Activated CD8-positive, alpha-beta memory T cell treated with anti-CD3 and anti-CD28 coated beads for 48 hours (primary cell): ENCODE data around the gene ANKDD1B.
A peak's percentile ranks its signal among the peaks of the same experiment; 100 is the strongest.
"Not testable (repeated sequence)": the region's sequence is repeated elsewhere in the genome, so short reads cannot be mapped to it uniquely, and the experiment has no call there.

Experiments used
- DNase-seq, 3 experiments: peaks; one replicate each; pipeline ENCODE4 v3.0.0-alpha.2; 2020; ENCODE audit warnings: low read depth in 2 of 3, low spot score in 2 of 3

Gene ANKDD1B

DNA sequence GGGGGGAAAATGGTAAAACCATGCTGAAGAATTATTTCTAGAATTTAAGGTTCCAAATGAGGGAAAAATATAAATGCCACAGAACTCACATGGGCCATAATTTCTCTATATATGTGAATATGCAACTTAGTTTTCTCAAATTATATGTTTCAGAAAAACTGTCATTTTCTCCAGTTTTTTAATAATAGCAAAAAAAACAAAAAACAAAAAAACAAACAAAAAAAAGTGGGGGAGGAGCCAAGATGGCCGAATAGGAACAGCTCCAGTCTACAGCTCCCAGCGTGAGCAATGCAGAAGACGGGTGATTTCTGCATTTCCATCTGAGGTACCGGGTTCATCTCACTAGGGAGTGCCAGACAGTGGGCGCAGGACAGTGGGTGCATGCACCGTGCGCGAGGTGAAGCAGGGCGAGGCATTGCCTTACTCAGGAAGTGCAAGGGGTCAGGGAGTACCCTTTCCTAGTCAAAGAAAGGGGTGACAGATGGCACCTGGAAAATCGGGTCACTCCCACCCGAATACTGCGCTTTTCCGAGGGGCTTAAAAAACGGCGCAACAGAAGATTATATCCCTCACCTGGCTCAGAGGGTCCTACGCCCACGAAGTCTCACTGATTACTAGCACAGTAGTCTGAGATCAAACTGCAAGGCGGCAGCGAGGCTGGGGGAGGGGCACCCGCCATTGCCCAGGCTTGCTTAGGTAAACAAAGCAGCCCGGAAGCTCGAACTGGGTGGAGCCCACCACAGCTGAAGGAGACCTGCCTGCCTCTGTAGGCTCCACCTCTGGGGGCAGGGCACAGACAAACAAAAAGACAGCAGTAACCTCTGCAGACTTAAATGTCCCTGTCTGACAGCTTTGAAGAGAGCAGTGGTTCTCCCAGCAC, 84.5 kb downstream of the ANKDD1B start:
- DNase-seq = not testable (repeated sequence)

DNA sequence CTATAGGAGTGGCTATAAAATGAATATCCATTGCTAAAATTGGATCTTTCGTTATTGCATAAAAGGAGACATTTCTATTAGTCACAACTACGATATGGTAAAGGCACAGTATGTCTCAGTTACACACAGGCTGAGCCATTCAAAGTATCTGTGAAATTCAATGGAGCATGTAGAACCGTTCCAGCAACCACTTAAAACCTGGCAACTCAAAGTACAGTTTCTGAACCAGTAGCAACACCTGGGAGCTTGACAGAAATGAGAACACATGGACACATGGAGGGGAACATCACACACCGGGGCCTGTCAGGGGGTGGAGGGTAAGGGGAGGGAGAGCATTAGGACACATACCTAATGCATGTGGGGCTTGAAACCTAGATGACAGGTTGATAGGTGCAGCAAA, 90.6 kb downstream of the ANKDD1B start:
- no peak for DNase-seq

DNA sequence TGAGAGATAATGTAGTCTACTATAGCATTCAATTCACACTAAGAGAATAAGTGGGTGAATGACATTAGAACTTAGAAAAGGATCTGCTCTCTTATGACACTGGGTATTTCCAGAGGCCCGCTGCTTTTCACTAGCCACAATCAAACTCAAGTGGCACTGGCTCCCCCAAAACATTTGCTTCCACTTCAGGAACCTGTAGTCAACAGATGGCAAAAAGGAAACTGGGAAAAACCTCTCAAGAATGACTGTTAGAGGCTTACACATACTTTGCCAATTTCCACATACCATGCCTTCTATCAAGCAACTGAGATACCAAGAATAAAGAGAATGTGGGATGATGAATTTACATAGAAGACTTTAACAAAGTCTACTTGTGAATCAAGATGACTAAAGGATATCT, 94.8 kb downstream of the ANKDD1B start:
- no peak for DNase-seq

DNA sequence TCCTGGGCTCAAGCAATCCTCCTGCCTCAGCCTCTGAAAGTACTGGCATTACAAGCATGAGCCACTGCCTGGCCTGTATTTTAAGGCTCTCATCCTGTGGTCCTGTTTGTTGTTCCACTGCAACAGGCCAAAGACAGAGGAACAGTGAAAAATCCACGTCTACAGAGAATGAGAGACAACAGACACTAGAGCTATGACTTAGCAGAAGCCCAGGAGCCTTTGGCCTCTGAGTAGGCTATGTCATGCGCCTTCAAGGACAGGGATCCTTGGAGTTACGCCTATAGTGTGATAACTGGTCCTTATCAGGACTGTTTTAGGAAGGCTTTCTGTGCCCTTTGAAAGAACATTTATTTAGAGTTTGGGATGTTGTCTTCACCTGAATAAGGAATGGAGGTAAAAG, 95.5 kb downstream of the ANKDD1B start:
- DNase-seq = no peak

DNA sequence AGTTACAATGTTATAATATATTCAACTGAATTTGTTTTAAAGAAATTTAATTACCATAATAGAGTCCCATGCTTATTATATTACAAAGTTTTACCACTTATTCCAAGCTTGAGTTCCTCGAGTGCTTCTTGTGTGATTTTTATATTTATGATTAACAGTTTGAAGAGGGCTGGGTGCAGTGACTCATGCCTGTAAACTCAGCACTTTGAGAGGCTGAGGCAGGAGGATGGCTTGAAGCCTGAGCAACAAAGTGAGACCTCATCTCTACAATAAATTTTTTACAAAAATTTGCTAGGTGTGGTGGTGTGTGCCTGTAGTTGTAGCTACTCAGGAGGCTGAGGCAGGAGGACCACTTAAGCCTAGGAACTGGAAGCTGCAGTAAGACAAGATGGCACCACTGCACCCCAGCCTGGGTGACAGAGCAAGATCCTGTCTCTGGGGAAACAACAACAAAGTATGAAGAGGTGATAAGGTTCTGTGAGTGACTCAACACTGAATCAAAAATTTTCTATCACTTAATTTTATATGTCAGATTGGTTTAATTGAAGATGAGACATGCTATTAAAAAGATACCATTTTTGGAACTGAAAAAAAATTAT, 96.8 kb downstream of the ANKDD1B start:
- DNase-seq = no peak

DNA sequence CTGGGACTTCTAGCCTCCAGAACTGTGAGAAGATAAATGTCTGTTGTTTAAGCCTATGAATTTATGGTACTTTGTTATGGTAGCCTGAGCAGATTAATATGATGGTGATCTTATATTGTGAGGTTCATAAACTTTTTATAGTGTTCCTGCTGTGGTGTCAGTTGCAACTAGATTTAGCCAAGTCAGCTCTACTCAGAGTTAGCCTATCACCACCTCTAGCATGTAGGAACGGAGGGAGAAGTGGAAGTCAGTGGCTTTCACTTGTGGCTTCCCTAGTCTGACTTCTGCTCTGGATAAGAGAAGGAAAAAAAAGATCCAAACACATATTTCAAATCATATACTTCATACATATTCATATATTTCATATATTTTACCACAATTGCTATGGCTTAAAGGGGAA, 99.4 kb downstream of the ANKDD1B start:
- DNase-seq = no peak

DNA sequence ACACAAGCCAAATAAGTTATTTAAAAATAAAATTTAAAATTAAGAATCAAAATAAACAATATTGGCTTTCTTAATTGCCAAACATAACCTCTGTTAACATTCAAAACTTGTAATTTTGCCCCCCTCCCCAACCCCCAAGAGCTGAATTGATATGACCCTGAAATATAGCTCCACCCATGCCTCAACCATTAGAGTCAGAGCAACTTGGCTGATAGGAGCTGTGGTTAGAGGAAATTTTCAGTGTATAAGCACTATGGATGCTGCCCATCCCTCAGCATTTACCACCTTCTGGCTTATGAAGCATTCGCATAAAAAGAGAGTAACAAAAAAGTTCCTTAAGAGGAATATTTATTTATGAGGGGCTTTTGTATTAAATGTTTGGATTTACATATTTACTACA, 99.9 kb downstream of the ANKDD1B start:
- DNase-seq = no peak

DNA sequence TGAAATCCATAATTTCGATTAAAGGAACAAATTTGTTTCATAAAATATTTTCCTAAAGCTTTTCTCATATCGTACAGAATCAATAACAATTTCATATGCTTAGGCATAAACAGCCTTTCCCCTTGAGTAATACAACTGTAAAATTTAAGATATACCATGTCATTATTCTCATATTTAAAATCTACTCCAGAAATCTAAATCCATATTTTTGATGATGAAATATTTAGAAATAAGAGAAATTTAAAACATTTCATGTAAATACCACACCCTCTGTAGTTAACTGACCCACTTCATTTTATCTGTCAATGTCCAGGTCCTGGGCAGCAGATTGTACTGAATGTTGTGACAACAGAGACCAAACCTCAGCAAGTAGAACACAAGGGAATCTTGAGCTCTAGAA, 100.8 kb downstream of the ANKDD1B start:
- no peak for DNase-seq

DNA sequence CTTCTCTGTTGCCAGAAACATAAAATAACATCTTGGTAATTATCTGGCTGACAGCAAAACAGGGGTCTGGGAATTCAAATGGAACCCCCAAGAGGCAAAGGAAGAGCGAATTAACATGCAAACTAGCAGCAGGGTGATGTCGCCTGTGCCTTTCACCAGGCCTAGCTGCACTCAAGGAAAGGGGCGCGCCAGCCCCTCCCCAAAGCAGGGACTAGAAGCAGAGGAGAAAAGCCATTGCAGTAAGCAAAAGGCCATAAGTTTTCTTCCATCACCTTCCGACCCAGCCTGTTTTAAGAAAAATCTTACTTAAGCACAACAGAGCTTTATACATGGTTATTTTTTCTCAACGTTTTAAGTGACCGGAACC, 105.4 kb downstream of the ANKDD1B start:
- DNase-seq = no peak

DNA sequence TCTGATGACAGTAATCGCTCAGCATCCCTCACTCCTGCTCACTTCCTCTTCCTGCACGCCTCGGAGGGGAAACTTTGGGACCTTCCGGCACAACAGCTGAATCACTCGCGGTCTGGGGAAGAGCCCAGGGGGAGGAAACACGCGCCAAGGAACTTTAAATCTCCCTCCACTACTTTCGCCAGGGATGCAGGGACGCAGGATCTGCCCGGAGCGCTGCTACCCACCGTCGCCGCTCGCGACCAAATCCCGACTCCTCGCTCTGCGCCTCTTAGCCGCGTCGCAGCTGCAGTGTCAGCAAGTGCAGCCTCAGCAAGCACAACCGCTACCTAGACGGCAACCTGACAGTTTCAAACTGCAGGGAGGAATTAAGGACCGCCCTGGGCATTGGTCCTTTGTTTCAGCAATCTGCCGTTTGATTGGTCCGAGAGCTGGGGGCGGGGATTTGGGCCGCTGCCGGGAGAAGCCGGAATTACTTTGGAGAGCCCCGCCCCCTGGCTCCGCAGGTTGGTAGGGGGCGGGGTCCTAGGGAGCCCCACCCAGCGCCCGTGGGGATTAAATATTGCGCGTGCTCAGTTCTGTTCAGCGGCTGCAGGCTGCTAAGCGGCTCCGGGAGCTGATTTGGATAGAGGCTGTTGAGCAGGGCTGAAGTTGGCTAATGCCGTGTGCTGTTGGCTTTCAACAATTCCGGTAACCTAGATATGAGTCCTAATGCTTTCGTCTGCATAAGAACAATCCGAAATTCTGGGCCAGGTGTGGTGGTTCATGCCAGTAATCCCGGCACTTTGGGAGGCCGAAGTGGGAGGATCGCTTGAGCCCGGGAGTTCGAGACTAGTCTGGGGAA, 106.0 kb downstream of the ANKDD1B start, which contains the start of gene POC5:
Gene POC5, minus strand, starts transcription at position 356 of the 841 bp plus-strand sequence. CDS start 4,500 bp downstream, outside the sequence.
- peak; percentile 91 to 97 (median 92) for DNase-seq

DNA sequence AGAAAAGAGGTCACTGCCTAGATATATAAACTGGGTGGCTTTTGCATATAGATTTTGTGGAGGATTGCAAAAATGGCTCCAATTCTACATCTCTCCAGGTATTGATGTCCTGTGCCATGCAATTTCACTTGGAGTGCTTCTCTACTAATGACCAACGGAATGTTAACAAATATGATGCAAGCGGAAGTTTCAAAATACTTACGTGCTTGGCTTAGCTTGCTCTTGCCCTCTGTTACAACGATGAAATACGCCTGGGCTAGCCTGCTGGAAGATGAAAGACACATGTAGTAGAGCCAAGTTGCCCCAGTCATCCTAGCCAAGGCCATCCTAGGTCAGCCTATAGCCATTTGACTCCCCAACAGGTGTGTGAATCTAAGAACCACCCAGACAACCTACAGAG, 109.6 kb downstream of the ANKDD1B start:
- no peak for DNase-seq
